Effector CD8-positive, alpha-beta T cell (primary cell): ENCODE measurements around the gene ZNFX1.

ENCODE experiments used
- DNase-seq: peaks from one replicate; lab custom pipeline; 2025; lab: John Stamatoyannopoulos, UW

Gene ZNFX1

DNA sequence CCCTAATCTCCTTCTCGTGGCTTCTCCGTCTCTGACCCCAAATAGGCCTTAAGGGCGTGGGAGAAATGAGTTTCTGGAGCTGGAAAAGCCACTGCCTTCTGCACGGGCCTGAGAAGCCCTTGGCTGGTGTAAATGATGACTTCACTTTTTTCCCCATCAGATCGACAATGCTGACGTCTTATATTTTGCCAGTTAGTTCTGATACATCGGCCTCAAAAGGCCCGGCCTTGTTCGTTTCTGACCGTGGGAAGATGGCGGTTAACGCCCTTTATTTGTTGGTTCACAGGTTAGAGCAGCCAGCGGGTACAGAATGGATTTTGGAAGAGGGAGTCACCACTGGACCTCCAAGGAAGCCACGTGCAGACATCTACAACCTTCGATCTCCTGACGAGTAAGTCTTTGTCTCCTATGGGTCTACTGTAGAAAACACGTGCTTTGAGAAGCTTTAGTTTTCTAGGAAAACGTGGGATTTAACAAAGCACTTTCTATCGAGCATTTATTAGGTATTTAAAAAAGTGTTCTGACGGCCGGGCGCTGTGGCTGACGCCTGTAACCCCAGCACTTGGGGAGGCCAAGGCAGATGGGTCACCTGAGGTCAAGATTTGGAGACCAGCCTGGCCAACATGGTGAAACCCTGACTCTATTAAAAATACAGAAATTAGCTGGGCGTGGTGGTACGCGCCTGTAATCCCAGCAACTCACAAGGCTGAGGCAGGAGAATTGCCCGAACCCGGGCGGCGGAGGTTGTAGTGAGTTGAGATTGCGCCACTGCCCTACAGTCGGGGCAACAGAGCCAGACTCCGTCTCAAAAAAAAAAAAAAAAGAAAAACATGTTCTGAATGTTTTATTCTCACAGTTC is 1.2 kb upstream of the ZNFX1 start:
- DNase-seq: no peak

GRCh38 chr20:49277786-49278035 is 146 bp downstream of the ZNFX1 start:
- DNase-seq: no peak

GRCh38 chr20:49276961-49277785 is 684 bp downstream of the ZNFX1 start:
- no peak for DNase-seq

DNA sequence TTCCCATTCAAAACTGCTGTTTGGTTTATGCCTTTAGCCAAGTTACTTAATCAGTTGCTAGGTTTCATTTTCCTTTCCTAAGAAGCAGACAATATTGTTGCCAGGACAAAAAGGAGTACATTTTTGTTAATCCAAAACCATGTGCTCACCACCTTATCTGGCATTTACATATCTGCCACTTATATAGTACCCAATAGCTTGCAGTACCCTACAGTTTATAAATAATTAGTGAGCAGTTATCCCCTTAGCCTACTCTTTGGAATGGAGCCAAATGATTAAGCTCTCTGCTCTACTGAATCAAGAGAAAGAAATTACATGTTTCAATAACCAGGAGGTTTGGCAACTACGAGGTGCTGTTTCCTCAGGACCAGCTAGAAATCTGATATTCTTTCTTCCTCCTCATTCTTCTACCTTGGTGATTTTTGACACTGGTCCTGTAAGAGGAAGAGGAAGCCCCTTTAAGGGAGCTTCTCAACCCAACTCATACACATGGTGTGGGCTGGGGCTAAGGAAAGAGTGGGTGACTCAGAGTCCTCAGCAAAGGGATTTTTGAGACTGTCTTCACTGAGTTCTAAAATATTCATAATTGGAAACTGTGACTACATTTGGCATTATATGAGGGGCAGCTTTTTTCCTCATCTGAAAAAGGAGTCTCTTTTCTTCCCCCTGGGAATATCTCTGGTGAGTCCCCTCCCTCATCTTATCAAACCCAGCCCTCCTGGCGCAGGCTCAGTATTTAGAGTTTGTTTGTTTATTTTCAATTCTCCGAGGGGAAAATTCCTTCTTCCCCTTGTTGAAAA is 1.5 kb downstream of the ZNFX1 start:
- no peak for DNase-seq

- no peak for DNase-seq
Measured at GRCh38 chr20:49275636-49276035, 2.2 kb downstream of the ZNFX1 start.

DNA sequence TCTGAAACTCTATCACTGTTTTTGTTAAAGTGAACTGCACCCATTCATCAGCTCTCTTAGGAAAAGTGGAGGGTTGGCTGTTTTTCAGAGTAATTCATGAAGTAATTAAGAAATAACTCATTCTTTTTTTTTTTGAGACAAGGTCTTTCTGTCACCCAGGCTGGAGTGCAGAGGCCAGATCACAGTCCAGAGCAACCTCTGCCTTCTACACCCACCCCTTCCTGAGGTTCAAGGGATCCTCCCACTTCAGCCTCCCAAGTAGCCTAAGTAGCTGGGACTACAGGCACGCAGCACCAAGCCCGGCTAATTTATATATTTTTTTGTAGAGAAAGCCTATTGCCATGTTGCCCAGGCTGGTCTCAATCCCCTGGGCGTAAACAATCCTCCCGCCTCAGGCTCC is 2.6 kb downstream of the ZNFX1 start:
- no peak for DNase-seq

- DNase-seq: no peak
Measured at GRCh38 chr20:49273696-49274277, 4.1 kb downstream of the ZNFX1 start.

- no peak for DNase-seq
Measured at GRCh38 chr20:49272654-49273053, 5.2 kb downstream of the ZNFX1 start.

- DNase-seq: no peak
Measured at GRCh38 chr20:49270736-49271135, 7.1 kb downstream of the ZNFX1 start.

GRCh38 chr20:49270177-49270576 is 7.7 kb downstream of the ZNFX1 start:
- DNase-seq: no peak

GRCh38 chr20:49268600-49269365 is 9.1 kb downstream of the ZNFX1 start:
- DNase-seq: no peak

- DNase-seq: no peak
Measured at GRCh38 chr20:49267327-49267726, 10.5 kb downstream of the ZNFX1 start.

- no peak for DNase-seq
Measured at GRCh38 chr20:49262444-49262843, 15.4 kb downstream of the ZNFX1 start.

DNA sequence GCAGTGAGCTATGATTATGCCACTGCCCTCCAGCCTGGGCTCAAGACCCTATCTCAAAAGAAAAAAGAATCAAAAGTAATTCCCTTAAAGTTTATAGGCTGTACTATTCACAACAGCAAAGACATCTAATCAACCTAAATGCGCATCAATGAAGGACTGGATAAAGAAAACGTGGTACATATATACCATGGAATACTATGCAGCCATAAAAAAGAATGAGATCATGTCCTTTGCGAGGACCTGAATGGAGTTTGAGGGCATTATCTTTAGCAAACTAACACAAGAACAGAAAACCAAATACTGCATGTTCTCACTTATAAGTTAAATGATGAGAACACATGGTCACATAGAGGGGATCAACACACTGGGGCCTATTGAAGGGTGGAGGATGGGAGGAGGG is 16.7 kb downstream of the ZNFX1 start:
- DNase-seq: no peak

- DNase-seq: no peak
Measured at GRCh38 chr20:49260218-49260617, 17.6 kb downstream of the ZNFX1 start.

GRCh38 chr20:49259799-49260198 is 18.1 kb downstream of the ZNFX1 start:
- no peak for DNase-seq

DNA sequence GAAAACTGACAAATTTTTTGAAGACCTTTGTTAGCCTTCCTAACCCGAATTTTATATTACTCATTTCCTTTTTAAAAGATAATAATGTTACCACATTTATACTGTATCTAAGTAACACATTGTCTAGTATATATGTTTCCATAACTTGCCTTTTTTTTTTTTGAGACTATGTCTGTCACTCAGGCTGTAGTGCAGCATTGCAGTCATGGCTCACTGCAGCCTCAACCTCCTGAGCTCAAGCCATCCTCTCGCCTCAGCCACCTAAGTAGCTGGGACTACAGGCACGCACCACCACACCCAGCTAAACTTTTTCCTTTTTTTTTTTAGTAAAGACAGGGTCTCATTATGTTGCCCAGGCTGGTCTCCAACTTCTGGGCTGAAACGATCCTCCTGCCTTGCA is 18.6 kb downstream of the ZNFX1 start:
- no peak for DNase-seq

DNA sequence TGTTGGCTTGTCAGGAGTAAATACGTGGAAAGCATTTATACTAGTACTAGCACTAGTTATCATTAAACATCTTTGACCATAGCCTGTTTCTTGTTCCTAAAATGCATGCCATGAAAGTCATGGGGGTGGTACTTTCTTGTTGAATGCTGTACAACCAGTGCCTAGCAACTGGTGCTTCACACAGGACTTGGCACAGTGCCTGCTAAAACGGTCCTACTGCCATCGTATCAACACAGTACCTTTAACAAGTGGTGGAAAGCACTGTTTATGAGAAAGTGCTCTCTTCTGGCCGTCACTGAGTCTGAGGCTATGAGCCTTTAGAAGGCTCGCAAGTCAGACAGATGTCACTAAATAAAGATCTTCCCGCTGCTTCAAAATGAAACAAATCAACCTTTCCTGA is 21.6 kb downstream of the ZNFX1 start:
- DNase-seq: no peak

- no peak for DNase-seq
Measured at GRCh38 chr20:49252556-49253350, 25.1 kb downstream of the ZNFX1 start.

DNA sequence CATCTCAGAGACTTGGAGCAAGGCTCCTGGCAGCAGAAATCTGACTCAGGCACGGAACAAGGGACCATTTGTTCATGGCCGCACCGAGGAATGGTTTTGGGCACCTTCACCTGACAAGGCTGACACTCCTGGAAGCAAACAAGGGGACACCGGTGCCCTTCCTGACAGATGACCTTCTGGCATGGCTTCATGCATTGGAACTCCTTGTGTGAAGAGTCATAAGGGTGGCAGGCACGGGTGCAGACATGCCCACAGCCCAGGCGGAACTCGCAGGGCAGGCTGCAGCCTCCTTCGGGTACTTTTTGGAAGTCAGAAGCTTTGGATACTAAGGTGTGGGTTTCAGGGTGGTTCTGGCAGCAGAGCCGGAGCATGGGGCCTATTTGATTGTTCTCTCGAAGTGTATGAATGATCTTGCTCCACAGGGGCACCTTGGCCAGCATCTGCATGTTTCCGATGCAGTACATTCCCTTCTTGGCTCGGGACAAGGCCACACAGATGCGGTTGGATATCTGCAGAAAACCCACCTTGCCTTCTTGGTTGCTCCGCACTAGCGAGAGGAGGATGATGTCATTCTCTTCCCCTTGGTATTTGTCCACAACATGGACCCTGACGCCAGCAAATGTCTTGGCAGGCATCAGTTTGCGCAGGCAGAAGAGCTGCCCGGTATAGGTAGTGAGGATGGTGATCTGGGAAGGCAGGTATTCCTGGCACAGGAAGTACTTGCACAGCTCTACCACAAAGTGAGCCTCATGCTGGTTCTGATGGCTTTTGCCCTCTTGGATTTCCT is 28.8 kb downstream of the ZNFX1 start:
- DNase-seq: no peak
